MM.1S (cell line): ENCODE results near the gene ZNF622.

Experiments
- DNase-seq: peaks from one replicate; pipeline ENCODE4 v3.0.0-alpha.2; 2015
- H2AFZ ChIP-seq: fragments of 300-600 bp; sonication (generic); 2 replicates; pipeline ENCODE4 v1.6.0; 2016; ENCODE audit warnings: antibody characterized with exemption, low read length
- H3F3A ChIP-seq: fragments of 300-600 bp; sonication (generic); 2 replicates; pipeline ENCODE4 v1.6.1; 2016; ENCODE audit warnings: mild to moderate bottlenecking, antibody characterized with exemption, low read length, moderate library complexity, mixed read lengths; ENCODE audit not compliant: insufficient read depth
- H3K27ac ChIP-seq: fragments of 300-600 bp; sonication (generic); 2 replicates; pipeline ENCODE4 v1.5.1; 2016; ENCODE audit warnings: mild to moderate bottlenecking, low read length
- H3K27me3 ChIP-seq: fragments of 300-600 bp; sonication (generic); replicated peaks from 2 replicates; pipeline ENCODE4 v1.6.0; 2016; ENCODE audit warnings: low read length; ENCODE audit not compliant: insufficient read depth
- H3K36me3 ChIP-seq: fragments of 300-600 bp; sonication (generic); replicated peaks from 2 replicates; pipeline ENCODE4 v1.6.1; 2016; ENCODE audit warnings: mild to moderate bottlenecking, low read length, mixed read lengths; ENCODE audit not compliant: insufficient read depth
- H3K4me1 ChIP-seq: fragments of 300-600 bp; sonication (generic); 2 replicates; pipeline ENCODE4 v1.6.1; 2016; ENCODE audit warnings: low read length, mixed read lengths
- H3K4me2 ChIP-seq: fragments of 300-600 bp; sonication (generic); 2 replicates; pipeline ENCODE4 v1.6.0; 2016; ENCODE audit warnings: low read depth, low read length
- H3K4me3 ChIP-seq: fragments of 300-600 bp; sonication (generic); 2 replicates; pipeline ENCODE4 v1.5.1; 2016; ENCODE audit warnings: low read length, mixed read lengths
- H3K79me2 ChIP-seq: fragments of 300-600 bp; sonication (generic); 2 replicates; pipeline ENCODE4 v1.6.1; 2016; ENCODE audit warnings: mixed run types, low read length, mixed read lengths
- H3K9ac ChIP-seq: fragments of 300-600 bp; sonication (generic); 2 replicates; pipeline ENCODE4 v1.6.1; 2016; ENCODE audit warnings: low read length, mixed read lengths
- H3K9me2 ChIP-seq: fragments of 300-600 bp; sonication (generic); replicated peaks from 2 replicates; pipeline ENCODE4 v1.6.1; 2016; ENCODE audit warnings: mild to moderate bottlenecking, low read length, mixed read lengths; ENCODE audit not compliant: insufficient read depth
- H3K9me3 ChIP-seq: fragments of 300-600 bp; sonication (generic); replicated peaks from 2 replicates; pipeline ENCODE4 v1.6.1; 2016; ENCODE audit warnings: mild to moderate bottlenecking, low read length, mixed read lengths; ENCODE audit not compliant: insufficient read depth
- H4K20me1 ChIP-seq: fragments of 300-600 bp; sonication (generic); 2 replicates; pipeline ENCODE4 v1.6.1; 2016; ENCODE audit warnings: mild to moderate bottlenecking, low read length, moderate library complexity, mixed read lengths; ENCODE audit not compliant: insufficient read depth
- CTCF ChIP-seq: fragments of 300-600 bp; sonication (generic); IDR thresholded peaks from 2 replicates; pipeline ENCODE4 v1.5.1; 2016; ENCODE audit warnings: antibody characterized with exemption, low read length, mixed read lengths
- EZH2 ChIP-seq: fragments of 300-600 bp; sonication (generic); optimal IDR thresholded peaks from 2 replicates; pipeline ENCODE3; 2017; ENCODE audit warnings: low read depth, mild to moderate bottlenecking, antibody characterized with exemption, low read length, mixed read lengths
- EZH2phosphoT487 ChIP-seq: fragments of 300-600 bp; sonication (generic); IDR thresholded peaks from 2 replicates; pipeline ENCODE4 v1.6.1; 2018; ENCODE audit warnings: antibody characterized with exemption, low read length

The ZNF622 gene

DNA sequence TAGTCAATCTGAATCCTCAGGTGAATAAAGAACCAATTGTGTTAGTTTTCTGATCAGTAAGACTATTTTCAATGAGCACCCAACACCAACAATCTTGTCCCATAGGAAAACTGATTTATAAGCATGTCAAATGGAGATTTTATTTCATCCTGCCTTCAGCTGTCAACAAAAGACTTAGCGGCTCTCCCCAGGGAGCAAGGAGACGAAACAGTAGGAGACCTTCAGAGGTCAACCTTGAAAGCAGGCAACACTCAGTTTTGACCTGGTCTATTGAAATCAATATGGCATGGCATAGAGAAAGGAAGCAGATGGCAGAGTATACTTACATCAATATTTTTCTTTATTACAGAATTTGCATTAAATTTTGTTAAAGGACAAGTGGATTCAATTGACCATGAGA, 34.1 kb downstream of the ZNF622 start:
- no peak overlapping the region for H3K9ac ChIP-seq
- H3K9me3 ChIP-seq, result no peaks in the 10 kb centered on the region
- no peaks in the 10 kb centered on the region for H3K9me2 ChIP-seq
- H2AFZ ChIP-seq, result no peak overlapping the region
- DNase-seq, result no peak
- no peaks in the 10 kb centered on the region for H3K4me1 ChIP-seq
- TF ChIP-seq EZH2 (no peak), EZH2phosphoT487 (no peak), CTCF (no peak)
- no peaks in the 10 kb centered on the region for H3K27me3 ChIP-seq
- H3F3A ChIP-seq, result no peaks in the 10 kb centered on the region
- no peak overlapping the region for H3K4me2 ChIP-seq
- no peak overlapping the region for H3K27ac ChIP-seq
- H3K79me2 ChIP-seq, result no peaks in the 10 kb centered on the region
- no peak overlapping the region for H3K4me3 ChIP-seq
- H3K36me3 ChIP-seq, result no peaks in the 10 kb centered on the region
- H4K20me1 ChIP-seq, result no peaks in the 10 kb centered on the region

- no peak overlapping the region for H3K4me2 ChIP-seq
- no peak for DNase-seq
- H3K9me3 ChIP-seq, result no peaks in the 10 kb centered on the region
- no peaks in the 10 kb centered on the region for H3K79me2 ChIP-seq
- no peak overlapping the region for H2AFZ ChIP-seq
- H3K27ac ChIP-seq, result no peak overlapping the region
- no peaks in the 10 kb centered on the region for H3K27me3 ChIP-seq
- no peak overlapping the region for H3K9ac ChIP-seq
- TF ChIP-seq EZH2phosphoT487 (no peak), CTCF (no peak), EZH2 (no peak)
- H3K4me1 ChIP-seq, result no peaks in the 10 kb centered on the region
- no peaks in the 10 kb centered on the region for H4K20me1 ChIP-seq
- no peaks in the 10 kb centered on the region for H3K9me2 ChIP-seq
- H3K36me3 ChIP-seq, result no peaks in the 10 kb centered on the region
- H3F3A ChIP-seq, result no peaks in the 10 kb centered on the region
- H3K4me3 ChIP-seq, result no peak overlapping the region
Observed at GRCh38 chr5:16430349-16431089, 35.1 kb downstream of the ZNF622 start.

- no peak overlapping the region for H3K27ac ChIP-seq
- H3K9me2 ChIP-seq, result no peaks in the 10 kb centered on the region
- H4K20me1 ChIP-seq, result no peaks in the 10 kb centered on the region
- H3K4me2 ChIP-seq, result no peak overlapping the region
- TF ChIP-seq EZH2phosphoT487, result no peak
- no peak for TF ChIP-seq EZH2
- TF ChIP-seq CTCF, result no peak
- no peaks in the 10 kb centered on the region for H3F3A ChIP-seq
- no peak overlapping the region for H2AFZ ChIP-seq
- no peaks in the 10 kb centered on the region for H3K9me3 ChIP-seq
- H3K4me1 ChIP-seq, result no peaks in the 10 kb centered on the region
- no peaks in the 10 kb centered on the region for H3K27me3 ChIP-seq
- no peaks in the 10 kb centered on the region for H3K36me3 ChIP-seq
- H3K79me2 ChIP-seq, result no peaks in the 10 kb centered on the region
- H3K4me3 ChIP-seq, result no peak overlapping the region
- H3K9ac ChIP-seq, result no peak overlapping the region
- DNase-seq, result no peak
Observed at GRCh38 chr5:16428359-16428758, 37.2 kb downstream of the ZNF622 start.
